ENCODE results near the gene NARS2. TPM values are rescaled to one million over a fixed set of nuclear protein-coding genes. Genes with fewer than 3 reads are reported as not detected.
A peak's percentile ranks its signal among the peaks of the same experiment; 100 is the strongest.

Gene NARS2
- polyA plus RNA-seq, 2 donors, result 8.3 to 17.2 TPM

- Histone ChIP-seq H3K4me1 (ENCODE audit: control insufficient read depth in 2 of 2, insufficient read depth in 2 of 2, low read length in 1 of 2) (peaks cover 2 to 4% of the 10 kb centered on the region in 2 donors), H3K27me3 (ENCODE audit: control insufficient read depth in 1 of 2, insufficient read depth in 2 of 2, low read length in 2 of 2) (no peaks in the 10 kb centered on the region)
- 0 to 1% methylated on average over 62 to 93 of the region's 93 CpGs for whole genome bisulfite sequencing, 2 donors
These were observed 157.3 kb downstream of the NARS2 start, which contains the start of gene GAB2 for GRCh38 chr11:78417175-78417887. Gene GAB2, minus strand, starts transcription at chr11:78417820. Its CDS starts 100 bp downstream, at chr11:78417720.

DNA sequence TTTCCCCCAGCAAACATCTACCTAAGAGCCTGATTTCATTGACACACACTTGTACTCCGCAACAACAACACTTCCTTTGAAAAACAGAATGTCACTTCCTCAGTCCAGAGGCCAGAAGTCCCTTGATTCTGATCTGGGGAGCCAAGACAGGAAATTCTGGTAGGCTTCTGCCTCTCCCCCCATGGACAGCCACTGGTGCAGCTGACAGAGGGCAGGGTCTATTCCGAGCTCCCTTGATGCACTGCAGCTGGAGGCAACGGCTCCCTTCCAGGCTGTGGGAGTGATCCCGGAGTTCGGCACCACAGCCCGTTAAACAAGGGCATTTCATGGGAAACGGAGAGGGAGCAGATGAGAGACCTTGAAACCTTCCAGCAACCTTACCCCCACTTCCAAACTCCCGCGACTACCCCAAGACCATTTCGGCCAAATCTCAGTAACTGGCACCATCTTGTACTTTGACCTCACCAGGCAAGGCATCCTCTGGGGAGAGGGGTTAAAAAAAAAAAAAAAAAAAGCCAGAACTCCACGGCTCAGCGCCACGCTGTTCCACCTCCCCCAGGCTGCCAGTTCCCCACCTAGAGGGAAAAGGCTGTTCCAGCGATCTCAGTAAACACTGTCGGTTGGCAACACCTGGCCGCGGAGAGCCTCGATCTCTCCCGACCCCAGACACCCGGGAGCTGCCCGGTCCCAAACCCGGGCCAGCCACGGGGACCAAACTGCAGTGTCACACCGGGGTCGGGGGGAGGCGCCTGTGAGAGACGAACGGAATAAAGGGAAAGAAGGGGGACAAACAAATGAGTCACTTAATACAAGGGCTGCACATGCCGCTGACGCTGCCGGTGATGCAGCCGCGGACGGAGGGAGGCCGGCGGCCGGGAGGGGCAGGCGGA, 158.1 kb downstream of the NARS2 start:
- H3K27me3 ChIP-seq (ENCODE audit: control insufficient read depth in 1 of 2, insufficient read depth in 2 of 2, low read length in 2 of 2), result no peaks in the 10 kb centered on the region
- H3K9me3 ChIP-seq (ENCODE audit: control insufficient read depth in 2 of 2, insufficient read depth in 1 of 2, low read depth in 1 of 2, low read length in 1 of 2), result no peaks in the 10 kb centered on the region
- H3K27ac ChIP-seq (ENCODE audit: low read depth in 2 of 2, low read length in 1 of 2), result peak overlapping the region; percentile 93 to 96
- peaks cover 2 to 4% of the 10 kb centered on the region in 2 donors for H3K4me1 ChIP-seq (ENCODE audit: control insufficient read depth in 2 of 2, insufficient read depth in 2 of 2, low read length in 1 of 2)
- 3% methylated on average over 34 to 38 of the region's 38 CpGs for WGBS, 2 donors
- peak overlapping the region; percentile 69 to 89 for H3K4me3 ChIP-seq (ENCODE audit: low read depth in 1 of 2, low read length in 2 of 2)
- H3K36me3 ChIP-seq (ENCODE audit: control insufficient read depth in 2 of 2, insufficient read depth in 2 of 2, low read length in 1 of 2), result peaks cover 0 to 2% of the 10 kb centered on the region in 2 donors

More at GRCh38 chr11:78417175-78417887, 157.3 kb downstream of the NARS2 start, which contains the start of gene GAB2:
- Histone ChIP-seq H3K9me3 (ENCODE audit: control insufficient read depth in 2 of 2, insufficient read depth in 1 of 2, low read depth in 1 of 2, low read length in 1 of 2) (no peaks in the 10 kb centered on the region), H3K4me3 (ENCODE audit: low read depth in 1 of 2, low read length in 2 of 2) (peak within 1 kb of the TSS; percentile 69 to 89), H3K36me3 (ENCODE audit: control insufficient read depth in 2 of 2, insufficient read depth in 2 of 2, low read length in 1 of 2) (peaks cover 0 to 2% of the 10 kb centered on the region in 2 donors), H3K27ac (ENCODE audit: low read depth in 2 of 2, low read length in 1 of 2) (peak within 1 kb of the TSS; percentile 93 to 96)

- Histone ChIP-seq H3K36me3 (ENCODE audit: control insufficient read depth in 2 of 2, insufficient read depth in 2 of 2, low read length in 1 of 2) (peaks cover 0 to 2% of the 10 kb centered on the region in 2 donors), H3K9me3 (ENCODE audit: control insufficient read depth in 2 of 2, insufficient read depth in 1 of 2, low read depth in 1 of 2, low read length in 1 of 2) (no peaks in the 10 kb centered on the region), H3K4me3 (ENCODE audit: low read depth in 1 of 2, low read length in 2 of 2) (no peak overlapping the region), H3K27ac (ENCODE audit: low read depth in 2 of 2, low read length in 1 of 2) (no peak overlapping the region), H3K27me3 (ENCODE audit: control insufficient read depth in 1 of 2, insufficient read depth in 2 of 2, low read length in 2 of 2) (no peaks in the 10 kb centered on the region), H3K4me1 (ENCODE audit: control insufficient read depth in 2 of 2, insufficient read depth in 2 of 2, low read length in 1 of 2) (peaks cover 2 to 4% of the 10 kb centered on the region in 2 donors)
- WGBS, 2 donors, result 80 to 81% methylated on average over 4 of the region's 4 CpGs
These were observed 159.3 kb downstream of the NARS2 start for GRCh38 chr11:78415338-78415737.

GRCh38 chr11:78414321-78415051, 160.2 kb downstream of the NARS2 start:
- Histone ChIP-seq H3K27ac (ENCODE audit: low read depth in 2 of 2, low read length in 1 of 2) (no peak overlapping the region), H3K36me3 (ENCODE audit: control insufficient read depth in 2 of 2, insufficient read depth in 2 of 2, low read length in 1 of 2) (peaks cover 0 to 2% of the 10 kb centered on the region in 2 donors), H3K4me1 (ENCODE audit: control insufficient read depth in 2 of 2, insufficient read depth in 2 of 2, low read length in 1 of 2) (peaks cover 0 to 4% of the 10 kb centered on the region in 2 donors), H3K4me3 (ENCODE audit: low read depth in 1 of 2, low read length in 2 of 2) (no peak overlapping the region), H3K27me3 (ENCODE audit: control insufficient read depth in 1 of 2, insufficient read depth in 2 of 2, low read length in 2 of 2) (no peaks in the 10 kb centered on the region), H3K9me3 (ENCODE audit: control insufficient read depth in 2 of 2, insufficient read depth in 1 of 2, low read depth in 1 of 2, low read length in 1 of 2) (peaks cover 0 to 3% of the 10 kb centered on the region in 2 donors)
- WGBS, 2 donors, result 91% methylated on average over 14 of the region's 14 CpGs

- Histone ChIP-seq H3K27ac (ENCODE audit: low read depth in 2 of 2, low read length in 1 of 2) (no peak overlapping the region), H3K27me3 (ENCODE audit: control insufficient read depth in 1 of 2, insufficient read depth in 2 of 2, low read length in 2 of 2) (no peaks in the 10 kb centered on the region), H3K4me1 (ENCODE audit: control insufficient read depth in 2 of 2, insufficient read depth in 2 of 2, low read length in 1 of 2) (no peaks in the 10 kb centered on the region), H3K36me3 (ENCODE audit: control insufficient read depth in 2 of 2, insufficient read depth in 2 of 2, low read length in 1 of 2) (no peaks in the 10 kb centered on the region), H3K4me3 (ENCODE audit: low read depth in 1 of 2, low read length in 2 of 2) (no peak overlapping the region), H3K9me3 (ENCODE audit: control insufficient read depth in 2 of 2, insufficient read depth in 1 of 2, low read depth in 1 of 2, low read length in 1 of 2) (peaks cover 0 to 6% of the 10 kb centered on the region in 2 donors)
- 98 to 99% methylated on average over 3 of the region's 3 CpGs for WGBS, 2 donors
These were observed 166.0 kb downstream of the NARS2 start for GRCh38 chr11:78408619-78409018.

DNA sequence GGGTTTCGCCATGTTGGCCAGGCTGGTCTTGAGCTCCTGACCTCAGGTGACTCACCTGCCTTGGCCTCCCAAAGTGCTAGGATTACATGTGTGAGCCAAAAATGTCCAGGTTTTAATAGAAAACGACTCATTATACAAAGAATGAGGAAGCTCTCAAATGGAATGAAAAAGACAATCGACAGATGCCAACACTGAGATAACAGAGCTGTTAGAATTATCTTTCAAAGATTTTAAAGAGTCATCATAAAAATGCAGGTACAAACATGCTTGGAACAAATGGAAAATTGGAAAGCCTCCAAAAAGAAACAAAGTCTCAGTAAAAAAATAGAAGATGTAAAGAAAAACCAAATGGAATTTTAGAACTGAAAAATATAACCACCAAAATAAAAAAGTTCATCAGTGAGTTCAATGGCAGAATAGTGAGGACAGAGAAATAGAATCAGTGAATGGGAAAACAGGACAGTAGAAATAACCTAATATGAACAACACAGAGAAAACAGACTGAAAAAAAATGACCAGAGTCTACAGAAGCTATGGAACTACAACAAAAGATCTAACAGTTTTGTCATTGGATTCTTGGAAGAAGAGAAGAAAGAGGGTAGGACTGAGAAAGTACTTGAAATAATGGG, 168.0 kb downstream of the NARS2 start:
- no peak overlapping the region for H3K27ac ChIP-seq (ENCODE audit: low read depth in 2 of 2, low read length in 1 of 2)
- H3K4me1 ChIP-seq (ENCODE audit: control insufficient read depth in 2 of 2, insufficient read depth in 2 of 2, low read length in 1 of 2), result no peaks in the 10 kb centered on the region
- no peak overlapping the region for H3K4me3 ChIP-seq (ENCODE audit: low read depth in 1 of 2, low read length in 2 of 2)
- H3K27me3 ChIP-seq (ENCODE audit: control insufficient read depth in 1 of 2, insufficient read depth in 2 of 2, low read length in 2 of 2), result no peaks in the 10 kb centered on the region
- H3K9me3 ChIP-seq (ENCODE audit: control insufficient read depth in 2 of 2, insufficient read depth in 1 of 2, low read depth in 1 of 2, low read length in 1 of 2), result peaks cover 0 to 6% of the 10 kb centered on the region in 2 donors
- H3K36me3 ChIP-seq (ENCODE audit: control insufficient read depth in 2 of 2, insufficient read depth in 2 of 2, low read length in 1 of 2), result no peaks in the 10 kb centered on the region
- 70 to 74% methylated on average over 3 of the region's 3 CpGs for WGBS, 2 donors

DNA sequence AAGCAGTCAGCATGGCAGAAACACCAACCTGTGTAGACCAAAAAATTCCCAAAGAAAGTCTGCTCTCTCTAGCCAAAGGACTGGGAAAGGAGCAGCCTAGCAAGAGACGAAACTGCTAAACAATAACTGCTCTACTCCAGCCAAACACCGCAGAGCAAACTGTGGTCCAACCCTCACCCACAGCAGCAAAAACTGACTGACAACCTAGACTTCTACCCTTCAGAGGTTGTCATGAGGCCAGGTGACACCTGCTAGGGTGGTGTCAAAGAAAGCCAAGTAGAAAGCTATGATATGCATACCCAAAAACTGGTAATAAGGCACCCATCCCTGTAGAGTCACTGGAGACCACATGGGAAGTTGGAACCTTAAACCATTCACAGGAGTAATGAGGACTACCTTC, 168.9 kb downstream of the NARS2 start:
- H3K4me3 ChIP-seq (ENCODE audit: low read depth in 1 of 2, low read length in 2 of 2), result no peak overlapping the region
- no peaks in the 10 kb centered on the region for H3K4me1 ChIP-seq (ENCODE audit: control insufficient read depth in 2 of 2, insufficient read depth in 2 of 2, low read length in 1 of 2)
- H3K27me3 ChIP-seq (ENCODE audit: control insufficient read depth in 1 of 2, insufficient read depth in 2 of 2, low read length in 2 of 2), result no peaks in the 10 kb centered on the region
- peaks cover 0 to 6% of the 10 kb centered on the region in 2 donors for H3K9me3 ChIP-seq (ENCODE audit: control insufficient read depth in 2 of 2, insufficient read depth in 1 of 2, low read depth in 1 of 2, low read length in 1 of 2)
- no peaks in the 10 kb centered on the region for H3K36me3 ChIP-seq (ENCODE audit: control insufficient read depth in 2 of 2, insufficient read depth in 2 of 2, low read length in 1 of 2)
- 91 to 98% methylated on average over 2 of the region's 2 CpGs for WGBS, 2 donors
- H3K27ac ChIP-seq (ENCODE audit: low read depth in 2 of 2, low read length in 1 of 2), result no peak overlapping the region

DNA sequence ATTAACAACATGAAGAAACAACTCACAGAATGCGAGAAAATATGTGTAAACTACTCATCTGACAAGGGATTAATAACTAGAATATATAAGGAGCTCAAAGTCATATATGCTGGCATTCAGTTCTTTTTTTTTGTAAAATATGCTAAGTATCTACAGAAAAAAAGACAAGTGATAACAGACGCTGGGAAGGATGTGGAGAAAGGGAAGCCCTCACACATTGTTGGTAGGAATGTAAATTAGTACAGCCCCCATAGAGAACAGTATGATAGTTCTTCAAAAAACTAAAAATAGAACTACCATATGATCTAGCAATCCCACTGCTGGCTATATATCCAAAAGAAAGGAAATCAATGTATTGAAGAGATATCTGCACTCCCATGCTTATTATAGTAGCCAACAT, 170.9 kb downstream of the NARS2 start:
- H3K4me3 ChIP-seq (ENCODE audit: low read depth in 1 of 2, low read length in 2 of 2), result no peak overlapping the region
- H3K4me1 ChIP-seq (ENCODE audit: control insufficient read depth in 2 of 2, insufficient read depth in 2 of 2, low read length in 1 of 2), result no peaks in the 10 kb centered on the region
- H3K36me3 ChIP-seq (ENCODE audit: control insufficient read depth in 2 of 2, insufficient read depth in 2 of 2, low read length in 1 of 2), result no peaks in the 10 kb centered on the region
- WGBS, 2 donors, result 84 to 86% methylated on average over 2 of the region's 2 CpGs
- H3K9me3 ChIP-seq (ENCODE audit: control insufficient read depth in 2 of 2, insufficient read depth in 1 of 2, low read depth in 1 of 2, low read length in 1 of 2), result peaks cover 0 to 3% of the 10 kb centered on the region in 2 donors
- H3K27me3 ChIP-seq (ENCODE audit: control insufficient read depth in 1 of 2, insufficient read depth in 2 of 2, low read length in 2 of 2), result no peaks in the 10 kb centered on the region
- H3K27ac ChIP-seq (ENCODE audit: low read depth in 2 of 2, low read length in 1 of 2), result no peak overlapping the region

DNA sequence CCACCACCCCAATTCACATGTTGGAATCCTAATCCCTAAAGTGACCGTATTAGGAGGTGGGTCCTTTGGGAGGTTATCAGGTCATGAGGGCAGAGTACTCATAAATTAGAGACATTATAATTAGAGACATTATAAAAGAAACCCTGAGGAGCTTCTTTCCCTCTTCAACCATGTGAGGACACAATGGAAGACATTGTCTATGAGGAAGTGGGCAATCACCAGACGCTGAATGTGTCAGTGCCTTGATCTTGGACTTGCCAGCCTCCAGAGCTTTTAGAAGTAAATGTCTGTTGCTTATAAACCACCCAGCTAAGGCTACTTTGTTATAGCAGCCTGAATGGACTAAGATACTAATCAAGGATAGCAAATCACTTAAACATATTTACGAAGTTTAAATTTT, 171.8 kb downstream of the NARS2 start:
- Histone ChIP-seq H3K36me3 (ENCODE audit: control insufficient read depth in 2 of 2, insufficient read depth in 2 of 2, low read length in 1 of 2) (no peaks in the 10 kb centered on the region), H3K4me3 (ENCODE audit: low read depth in 1 of 2, low read length in 2 of 2) (no peak overlapping the region), H3K4me1 (ENCODE audit: control insufficient read depth in 2 of 2, insufficient read depth in 2 of 2, low read length in 1 of 2) (no peaks in the 10 kb centered on the region), H3K27me3 (ENCODE audit: control insufficient read depth in 1 of 2, insufficient read depth in 2 of 2, low read length in 2 of 2) (no peaks in the 10 kb centered on the region), H3K9me3 (ENCODE audit: control insufficient read depth in 2 of 2, insufficient read depth in 1 of 2, low read depth in 1 of 2, low read length in 1 of 2) (no peaks in the 10 kb centered on the region), H3K27ac (ENCODE audit: low read depth in 2 of 2, low read length in 1 of 2) (no peak overlapping the region)
- 92 to 97% methylated on average over 3 of the region's 3 CpGs for WGBS, 2 donors

Data from esophagus (tissue), 2 donors.